Inflammatory macrophage treated with lipopolysaccharide for 1 hour (primary cell): ENCODE results near the gene RDX.

ENCODE experiments used
- DNase-seq, 2 donors: peaks; one replicate each; pipeline ENCODE4 v3.0.0-alpha.2; 2020 to 2022

Gene RDX

DNA sequence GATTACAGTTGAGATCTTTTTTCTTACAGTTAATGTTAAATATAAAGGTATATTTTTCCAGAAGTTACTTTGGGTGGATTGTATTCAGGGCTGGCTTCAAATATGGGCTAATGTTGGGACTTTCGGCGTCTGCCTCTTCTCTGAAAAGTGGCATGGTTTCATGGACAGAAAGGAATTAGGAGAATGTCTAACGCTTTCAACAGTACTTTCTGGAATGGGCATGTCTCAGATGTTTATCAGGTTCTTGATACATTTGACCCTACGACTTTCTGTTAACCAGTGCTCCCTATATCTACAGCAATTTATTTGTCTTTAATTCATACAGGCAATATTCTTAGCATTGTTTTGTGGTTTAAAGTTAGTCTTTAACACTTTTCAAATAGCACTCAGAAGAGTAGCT, 169.5 kb downstream of the RDX start:
- DNase-seq, result no peak

DNA sequence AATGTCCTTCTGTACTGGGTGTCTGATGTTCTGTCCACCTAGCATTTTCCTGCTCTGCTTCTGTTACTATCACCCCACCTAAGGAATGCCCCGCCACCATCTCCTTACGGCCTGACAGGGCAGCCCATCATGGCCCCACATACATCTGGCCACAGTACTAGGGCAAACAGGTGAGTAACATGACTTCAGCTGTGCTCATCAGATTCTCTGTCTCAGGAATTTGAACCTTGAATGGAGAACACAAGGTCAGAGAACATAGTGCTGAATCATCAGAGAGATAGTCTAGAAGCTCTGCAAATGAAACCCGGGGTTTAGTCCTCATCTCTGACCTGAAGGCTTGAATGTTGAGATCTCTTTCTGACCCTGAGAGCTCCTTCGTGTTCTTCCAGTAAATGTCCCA, 170.8 kb downstream of the RDX start:
- no peak for DNase-seq
